Retinal pigment epithelial cell (primary cell): ENCODE results near the gene CXXC5.

ENCODE experiments used
- DNase-seq: peaks from one replicate; pipeline ENCODE4 v3.0.0-alpha.2; 2010; ENCODE audit warnings: low read depth
- H3K4me3 ChIP-seq: 2 replicates; pipeline ENCODE4 v1.5.1; 2011; ENCODE audit warnings: mild to moderate bottlenecking, low read length, control low read depth, moderate library complexity
- TF ChIP-seq, protein P1 (sequence below): conservative IDR thresholded peaks from 2 replicates; pipeline ENCODE4 v1.5.1; 2011; ENCODE audit warnings: low read depth, low read length, control low read depth, inconsistent platforms

CXXC5 gene

DNA sequence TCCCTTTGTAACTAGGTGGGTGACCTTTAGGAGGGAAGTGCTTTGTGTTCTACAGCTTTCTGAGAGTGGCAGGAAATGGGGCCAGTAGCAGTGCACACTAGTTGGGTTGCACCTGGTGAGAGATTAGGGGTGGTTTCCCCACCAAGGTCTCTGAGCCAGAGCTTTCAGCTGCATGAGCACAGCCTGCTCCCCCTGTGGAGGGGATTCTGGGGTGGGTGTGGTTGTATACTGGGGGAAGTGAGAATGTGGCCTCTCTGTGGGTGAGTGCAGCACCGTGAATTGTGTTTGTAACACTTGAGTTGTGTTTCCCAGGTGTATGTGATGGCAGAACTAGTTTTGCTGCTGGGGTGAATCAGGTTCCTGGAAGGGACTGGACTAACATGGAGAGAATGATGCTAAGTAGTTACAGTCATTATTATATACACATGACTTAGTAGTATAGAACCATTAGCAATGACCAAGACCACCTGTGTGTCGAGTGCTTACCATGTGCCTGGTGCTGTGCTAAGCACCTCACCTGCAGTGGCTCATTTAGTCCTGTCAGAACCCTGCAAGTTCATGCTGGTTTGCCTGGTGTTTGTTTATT, 11.8 kb upstream of the CXXC5 start:
- no peak for DNase-seq
- no peak overlapping the region for H3K4me3 ChIP-seq

DNA sequence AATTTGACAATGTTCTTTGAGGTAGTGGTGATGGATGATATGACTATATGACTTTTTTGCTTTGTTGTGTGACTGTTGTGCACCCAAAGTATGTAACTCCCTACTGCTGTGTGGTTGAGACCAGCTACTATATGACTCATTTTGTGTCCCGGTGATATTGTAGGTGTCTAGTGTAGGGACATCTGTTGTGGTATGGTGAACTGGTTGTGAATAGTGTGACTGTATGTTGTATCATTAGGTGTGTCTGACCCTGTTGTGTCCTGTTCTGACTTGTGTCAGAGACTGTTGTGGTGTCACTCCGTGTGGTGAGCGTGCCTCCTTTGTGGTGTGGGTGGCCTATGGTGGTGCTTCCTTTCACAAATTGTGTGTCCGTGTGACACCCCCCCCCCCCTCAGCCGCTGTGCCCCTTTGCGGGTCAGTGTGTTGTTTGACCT, 11.2 kb upstream of the CXXC5 start:
- TF ChIP-seq, protein P1, sequence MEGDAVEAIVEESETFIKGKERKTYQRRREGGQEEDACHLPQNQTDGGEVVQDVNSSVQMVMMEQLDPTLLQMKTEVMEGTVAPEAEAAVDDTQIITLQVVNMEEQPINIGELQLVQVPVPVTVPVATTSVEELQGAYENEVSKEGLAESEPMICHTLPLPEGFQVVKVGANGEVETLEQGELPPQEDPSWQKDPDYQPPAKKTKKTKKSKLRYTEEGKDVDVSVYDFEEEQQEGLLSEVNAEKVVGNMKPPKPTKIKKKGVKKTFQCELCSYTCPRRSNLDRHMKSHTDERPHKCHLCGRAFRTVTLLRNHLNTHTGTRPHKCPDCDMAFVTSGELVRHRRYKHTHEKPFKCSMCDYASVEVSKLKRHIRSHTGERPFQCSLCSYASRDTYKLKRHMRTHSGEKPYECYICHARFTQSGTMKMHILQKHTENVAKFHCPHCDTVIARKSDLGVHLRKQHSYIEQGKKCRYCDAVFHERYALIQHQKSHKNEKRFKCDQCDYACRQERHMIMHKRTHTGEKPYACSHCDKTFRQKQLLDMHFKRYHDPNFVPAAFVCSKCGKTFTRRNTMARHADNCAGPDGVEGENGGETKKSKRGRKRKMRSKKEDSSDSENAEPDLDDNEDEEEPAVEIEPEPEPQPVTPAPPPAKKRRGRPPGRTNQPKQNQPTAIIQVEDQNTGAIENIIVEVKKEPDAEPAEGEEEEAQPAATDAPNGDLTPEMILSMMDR, result no peak
- peak overlapping the region; percentile 35 for H3K4me3 ChIP-seq
- no peak for DNase-seq

More for the DNA sequence above, 11.8 kb upstream of the CXXC5 start:
- TF ChIP-seq, protein P1, result no peak

DNA sequence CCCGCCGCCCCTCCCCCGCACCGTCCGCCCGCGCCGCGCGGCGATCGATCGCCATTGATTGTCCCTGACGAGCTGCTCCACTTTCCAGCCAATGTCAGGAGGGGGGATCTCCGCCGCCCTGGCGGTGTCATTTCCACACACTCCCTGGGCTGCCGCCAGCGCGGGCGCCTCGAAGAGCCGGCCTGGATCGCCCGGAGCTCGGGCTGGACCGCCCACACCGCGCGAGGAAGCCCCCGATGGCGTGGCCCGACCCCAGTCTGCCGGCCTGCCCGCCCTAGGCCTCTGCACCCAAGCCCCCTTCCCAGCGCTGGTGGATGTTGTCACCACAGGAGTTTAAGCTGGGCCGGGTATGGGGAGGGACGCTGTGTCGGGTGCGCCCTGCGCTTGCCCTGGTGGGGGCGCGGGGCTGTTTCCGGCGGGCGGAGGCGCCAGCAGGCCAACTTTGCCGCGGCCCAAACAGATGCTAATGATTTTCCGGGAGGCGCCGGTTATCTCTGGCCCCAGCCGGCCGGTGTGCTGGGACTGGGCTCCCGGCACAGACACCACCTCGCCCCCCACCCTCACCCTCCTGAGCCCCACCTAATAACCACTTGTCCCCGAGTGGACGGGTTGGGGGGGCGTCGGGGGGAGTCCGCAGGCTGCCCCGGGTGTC, 10.6 kb upstream of the CXXC5 start:
- TF ChIP-seq, protein P1, result peak; percentile 21
- DNase-seq, result no peak
- H3K4me3 ChIP-seq, result peak overlapping the region; percentile 34

DNA sequence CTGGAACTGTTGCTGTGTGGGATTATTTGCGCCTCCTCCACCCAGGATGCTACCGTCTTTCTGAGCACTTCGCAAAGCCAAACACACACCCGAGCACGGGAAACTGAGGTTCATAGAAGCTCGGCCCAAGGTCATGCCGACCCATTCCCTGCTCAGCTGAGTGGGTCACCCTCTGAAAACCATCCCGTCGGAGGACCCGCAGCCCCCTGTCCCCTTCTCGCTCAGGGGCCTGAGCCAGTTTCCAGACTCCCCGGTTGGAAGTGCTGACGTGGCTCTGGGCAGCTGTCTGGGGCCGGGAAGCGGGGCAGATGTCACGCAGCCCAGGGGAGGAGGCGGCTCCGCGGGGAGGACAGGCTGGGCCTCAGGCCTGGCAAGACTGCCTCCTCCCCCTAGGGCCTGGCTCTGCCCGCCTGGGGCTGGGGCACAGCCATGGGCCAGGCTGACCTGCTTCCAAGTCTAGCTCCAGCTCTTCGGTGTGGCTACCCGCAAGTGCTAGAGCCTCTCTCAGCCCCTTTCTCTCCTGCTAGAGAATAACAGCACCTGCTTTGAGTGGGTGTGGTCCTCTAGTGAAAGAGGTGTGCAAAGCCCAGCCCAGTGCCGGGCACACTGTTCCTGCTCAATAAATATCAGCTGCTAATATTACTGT, 9.9 kb upstream of the CXXC5 start:
- TF ChIP-seq, protein P1, result no peak
- H3K4me3 ChIP-seq, result peak overlapping the region; percentile 34
- no peak for DNase-seq

DNA sequence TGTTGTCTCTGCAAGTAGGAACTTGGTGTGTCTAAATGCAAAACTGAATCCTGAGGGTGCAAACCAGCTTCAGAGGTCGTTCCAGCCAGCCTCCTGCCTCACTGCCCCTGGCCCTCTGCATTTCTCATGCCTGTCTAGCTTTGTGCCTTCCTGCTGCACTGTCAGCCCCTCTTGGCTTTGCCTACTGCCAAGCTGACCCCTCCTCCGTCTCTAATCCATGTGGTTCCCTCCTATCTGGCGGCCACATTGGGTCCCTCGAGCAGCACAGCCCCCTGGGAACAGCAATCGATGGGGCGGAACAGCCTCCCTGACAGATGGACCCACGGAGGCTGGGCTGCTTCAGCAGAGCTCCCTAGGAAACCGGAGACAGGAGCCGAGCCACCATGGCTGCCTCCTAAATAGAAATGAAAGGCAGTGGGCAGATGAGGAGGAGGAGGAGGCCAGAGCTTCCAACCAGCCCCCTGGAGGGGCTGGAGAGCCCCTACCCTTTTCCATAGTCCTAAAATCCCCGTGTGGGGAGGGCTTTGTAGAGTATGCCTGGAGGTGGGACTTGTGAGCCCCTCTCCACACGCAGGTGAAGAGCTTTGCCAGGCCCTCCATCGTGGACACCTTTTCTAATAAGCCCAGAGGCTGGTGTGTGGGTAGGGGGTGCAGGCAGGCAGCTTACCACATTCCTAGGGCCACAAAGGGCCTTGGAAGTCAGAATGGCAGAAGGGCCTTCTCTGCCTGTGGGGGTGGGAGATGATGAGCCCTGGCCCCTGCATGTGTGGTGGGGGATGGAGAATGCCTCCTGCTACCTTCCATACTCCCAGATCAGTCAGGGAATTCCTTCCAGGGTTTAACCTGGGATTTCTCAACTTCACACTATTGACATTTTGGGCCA, 9.2 kb upstream of the CXXC5 start:
- no peak overlapping the region for H3K4me3 ChIP-seq
- no peak for DNase-seq
- TF ChIP-seq, protein P1, result no peak

DNA sequence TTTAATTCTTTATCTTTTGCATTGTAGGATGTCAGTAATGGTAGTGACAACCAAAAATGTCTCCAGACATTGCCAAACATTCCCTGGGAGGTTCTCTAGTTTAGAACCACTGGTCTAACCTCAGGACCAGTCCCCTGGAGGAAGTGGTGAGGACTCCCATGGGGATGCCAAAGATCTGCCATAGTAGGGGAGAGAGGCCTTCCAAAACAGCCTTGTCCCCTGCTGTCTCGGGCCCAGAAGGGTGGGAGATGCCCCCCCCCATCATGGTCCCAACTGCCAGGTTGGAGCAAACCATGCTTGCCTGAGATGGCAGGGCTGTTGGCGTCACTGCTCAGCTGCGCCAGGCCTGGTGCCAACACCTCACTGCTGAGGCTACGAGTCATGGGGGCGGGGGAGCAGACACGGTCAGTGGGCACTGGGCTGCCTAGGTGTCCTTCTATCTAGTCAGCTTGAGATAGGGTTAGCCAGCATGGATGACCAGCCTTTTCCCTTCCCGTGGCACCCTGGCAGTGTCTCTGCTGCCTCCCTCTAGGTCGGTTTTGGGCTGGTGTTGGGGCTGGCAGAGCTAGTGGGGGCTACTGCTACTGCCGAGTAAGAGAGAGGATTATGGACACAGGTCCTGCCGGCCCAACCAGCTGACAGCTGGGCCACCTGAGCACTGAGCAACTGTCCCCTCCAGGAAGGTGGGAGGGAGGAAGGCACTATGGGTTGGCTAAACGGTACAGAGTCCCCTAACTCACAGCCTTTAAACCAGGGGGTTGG, 8.3 kb upstream of the CXXC5 start:
- TF ChIP-seq, protein P1, result no peak
- no peak overlapping the region for H3K4me3 ChIP-seq
- DNase-seq, result no peak
